Measurements from ENCODE around the gene STK24. TPM values are rescaled to one million over a fixed set of nuclear protein-coding genes. Genes with fewer than 3 reads are reported as not detected.

The STK24 gene
- total RNA-seq, 4 donors from 2014 or later: 29.7 to 73.5 (median 62.6) TPM

DNA sequence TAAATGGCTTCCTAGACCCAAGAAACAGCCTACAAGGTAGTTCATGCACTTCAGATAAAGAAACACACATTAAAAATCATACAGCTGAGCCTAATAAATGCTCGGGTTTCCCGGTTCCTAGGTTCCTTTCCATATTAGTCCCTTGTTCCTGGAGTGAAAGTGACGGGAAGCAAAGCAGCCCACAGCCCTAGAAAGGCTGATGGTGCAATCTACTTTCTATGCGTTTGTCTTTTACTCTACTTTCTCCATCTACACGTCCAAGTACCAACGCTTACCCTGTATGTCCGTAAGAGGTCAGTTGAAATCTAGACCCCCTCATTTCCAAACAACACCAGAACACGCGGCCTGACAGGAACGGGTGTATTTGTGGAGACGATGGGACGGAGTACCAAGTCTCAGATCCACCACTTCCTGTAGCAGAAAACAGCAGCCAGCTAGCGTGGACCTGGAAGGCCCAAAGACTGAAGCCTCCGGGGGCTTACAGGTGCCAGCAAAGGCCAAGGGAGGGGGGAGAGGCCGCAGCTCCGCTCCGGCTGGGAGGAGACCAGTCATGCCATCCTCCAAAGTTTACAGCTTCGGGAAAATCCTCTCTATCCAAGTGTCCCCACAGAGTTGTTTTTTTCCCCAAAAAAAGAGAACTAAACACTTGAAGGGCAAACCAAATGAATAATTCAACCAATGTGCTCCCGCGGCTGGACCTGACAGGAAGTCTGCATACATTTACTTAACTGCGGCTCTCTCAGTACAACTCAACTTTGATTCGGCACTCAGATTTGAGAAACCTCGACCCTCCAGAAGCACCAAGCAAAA, 34.1 kb downstream of the STK24 start:
- DNase-seq: no peak
- Histone ChIP-seq H3K9me3 (no peaks in the 10 kb centered on the region), H3K4me1 (peaks cover 15 to 16% of the 10 kb centered on the region in 2 donors), H3K27ac (peak overlapping the region; percentile 47 to 75), H3K36me3 (no peaks in the 10 kb centered on the region), H3K27me3 (no peaks in the 10 kb centered on the region), H3K4me3 (no peak overlapping the region)
- TF ChIP-seq, protein P1, sequence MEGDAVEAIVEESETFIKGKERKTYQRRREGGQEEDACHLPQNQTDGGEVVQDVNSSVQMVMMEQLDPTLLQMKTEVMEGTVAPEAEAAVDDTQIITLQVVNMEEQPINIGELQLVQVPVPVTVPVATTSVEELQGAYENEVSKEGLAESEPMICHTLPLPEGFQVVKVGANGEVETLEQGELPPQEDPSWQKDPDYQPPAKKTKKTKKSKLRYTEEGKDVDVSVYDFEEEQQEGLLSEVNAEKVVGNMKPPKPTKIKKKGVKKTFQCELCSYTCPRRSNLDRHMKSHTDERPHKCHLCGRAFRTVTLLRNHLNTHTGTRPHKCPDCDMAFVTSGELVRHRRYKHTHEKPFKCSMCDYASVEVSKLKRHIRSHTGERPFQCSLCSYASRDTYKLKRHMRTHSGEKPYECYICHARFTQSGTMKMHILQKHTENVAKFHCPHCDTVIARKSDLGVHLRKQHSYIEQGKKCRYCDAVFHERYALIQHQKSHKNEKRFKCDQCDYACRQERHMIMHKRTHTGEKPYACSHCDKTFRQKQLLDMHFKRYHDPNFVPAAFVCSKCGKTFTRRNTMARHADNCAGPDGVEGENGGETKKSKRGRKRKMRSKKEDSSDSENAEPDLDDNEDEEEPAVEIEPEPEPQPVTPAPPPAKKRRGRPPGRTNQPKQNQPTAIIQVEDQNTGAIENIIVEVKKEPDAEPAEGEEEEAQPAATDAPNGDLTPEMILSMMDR (IDR thresholded peaks at IDR 0.05): no peak
- TF ChIP-seq POLR2A (IDR thresholded peaks at IDR 0.05): no peak
- intact Hi-C loops (cut with DNase I; ENCODE audit: low total_unique reads): no loop called here

DNA sequence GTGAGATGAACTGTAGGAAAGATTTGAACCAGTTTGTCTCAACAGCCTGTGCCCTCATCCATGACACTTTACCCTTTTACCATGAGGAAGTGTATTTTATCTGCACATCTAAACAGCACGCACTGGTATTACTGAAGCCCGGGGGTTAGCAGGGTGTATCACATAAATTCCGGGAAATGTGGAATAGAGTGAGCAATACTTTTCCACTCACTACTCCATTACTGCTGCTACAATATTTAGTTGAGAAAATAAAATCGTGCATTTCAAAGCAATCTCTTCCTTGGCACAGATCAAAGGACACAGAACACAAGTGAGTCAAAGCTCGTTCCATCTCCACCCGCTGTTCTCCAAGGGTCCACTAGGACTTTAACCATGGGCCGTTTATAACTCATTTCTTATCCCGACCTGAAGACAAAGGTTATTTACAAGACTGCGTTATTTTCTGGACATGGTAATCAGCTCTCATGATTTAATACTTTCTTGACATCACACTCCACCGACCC, 35.2 kb downstream of the STK24 start:
- H3K9me3 ChIP-seq: no peaks in the 10 kb centered on the region
- intact Hi-C loops (cut with DNase I; ENCODE audit: low total_unique reads): no loop called here
- H3K27me3 ChIP-seq: no peaks in the 10 kb centered on the region
- no peak for DNase-seq
- no peak overlapping the region for H3K4me3 ChIP-seq
- no peaks in the 10 kb centered on the region for H3K36me3 ChIP-seq
- TF ChIP-seq, protein P1 (IDR thresholded peaks at IDR 0.05): no peak
- no peak for TF ChIP-seq POLR2A (IDR thresholded peaks at IDR 0.05)
- H3K27ac ChIP-seq: peak overlapping the region; percentile 47 to 75
- H3K4me1 ChIP-seq: peaks cover 17 to 22% of the 10 kb centered on the region in 2 donors

DNA sequence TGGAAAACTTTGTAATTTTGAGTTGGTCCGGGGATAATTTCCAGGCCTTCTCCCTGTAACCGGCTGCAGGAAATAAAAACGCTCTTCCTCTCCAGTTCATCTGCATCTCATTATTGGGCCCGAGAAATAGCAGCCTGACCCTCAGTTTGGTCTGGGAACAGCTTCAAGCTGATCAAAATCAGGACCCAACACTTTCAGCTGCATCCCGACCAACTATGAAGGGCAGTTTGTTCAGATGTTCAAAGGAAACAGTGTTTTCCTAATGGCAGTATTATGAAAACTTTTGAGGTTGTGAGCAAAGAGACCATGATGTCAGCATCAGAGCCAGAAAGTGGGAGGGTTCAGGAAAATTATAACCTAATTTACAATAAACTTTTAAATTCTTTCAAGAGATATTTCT, 35.7 kb downstream of the STK24 start:
- H3K4me3 ChIP-seq: no peak overlapping the region
- no peaks in the 10 kb centered on the region for H3K27me3 ChIP-seq
- no peaks in the 10 kb centered on the region for H3K9me3 ChIP-seq
- no peaks in the 10 kb centered on the region for H3K36me3 ChIP-seq
- DNase-seq: no peak
- no peak for TF ChIP-seq POLR2A (IDR thresholded peaks at IDR 0.05)
- TF ChIP-seq, protein P1 (IDR thresholded peaks at IDR 0.05): no peak
- peak overlapping the region; percentile 47 to 75 for H3K27ac ChIP-seq
- peaks cover 21 to 22% of the 10 kb centered on the region in 2 donors for H3K4me1 ChIP-seq
- intact Hi-C loops (cut with DNase I; ENCODE audit: low total_unique reads): no loop called here

- TF ChIP-seq POLR2A (IDR thresholded peaks at IDR 0.05): no peak
- TF ChIP-seq, protein P1 (IDR thresholded peaks at IDR 0.05): no peak
- DNase-seq: no peak
- Histone ChIP-seq H3K4me1 (peaks cover 21 to 22% of the 10 kb centered on the region in 2 donors), H3K27ac (peak overlapping the region; percentile 47 to 75), H3K9me3 (no peaks in the 10 kb centered on the region), H3K36me3 (no peaks in the 10 kb centered on the region), H3K4me3 (no peak overlapping the region), H3K27me3 (no peaks in the 10 kb centered on the region)
- intact Hi-C loops (cut with DNase I; ENCODE audit: low total_unique reads): no loop called here
These were observed 36.4 kb downstream of the STK24 start for GRCh38 chr13:98540476-98540875.

GRCh38 chr13:98539666-98540065, 37.2 kb downstream of the STK24 start:
- Histone ChIP-seq H3K9me3 (no peaks in the 10 kb centered on the region), H3K27me3 (no peaks in the 10 kb centered on the region), H3K36me3 (no peaks in the 10 kb centered on the region), H3K4me3 (no peak overlapping the region), H3K4me1 (peaks cover 21 to 22% of the 10 kb centered on the region in 2 donors), H3K27ac (peak overlapping the region; percentile 47 to 75)
- TF ChIP-seq, protein P1 (IDR thresholded peaks at IDR 0.05): no peak
- no peak for TF ChIP-seq POLR2A (IDR thresholded peaks at IDR 0.05)
- no peak for DNase-seq
- intact Hi-C loops (cut with DNase I; ENCODE audit: low total_unique reads): no loop called here
